H1 (cell line): Measurements from ENCODE around the gene STK39. TPM values are rescaled to one million over a fixed set of nuclear protein-coding genes. Genes with fewer than 3 reads are reported as not detected.

ENCODE experiments used
- CTCF ChIA-PET: fragments of 300-600 bp; sonication (Branson Sonifier 250); formaldehyde crosslinking; loops from one replicate; lab custom pipeline; 2021; ENCODE audit not compliant: partially characterized antibody; lab: Charles Lee
- POLR2A ChIA-PET: fragments of 300-600 bp; sonication (Branson Sonifier 250); formaldehyde crosslinking; loops from one replicate; lab custom pipeline; 2021; ENCODE audit warnings: inconsistent platforms; ENCODE audit not compliant: partially characterized antibody; lab: Charles Lee
- DNase-seq, 2 experiments: peaks; one replicate each; pipeline versions ENCODE4 v3.0.0 to v3.0.0-alpha.2; 2010 to 2022; ENCODE audit warnings: low spot score in 2 of 2, low read depth in 1 of 2, mixed read lengths in 1 of 2
- FAIRE-seq: peaks from 2 replicates; lab custom pipeline; 2011; peaks lifted over from hg19 to GRCh38; lab: Jason Lieb, UNC
- H2AFZ ChIP-seq: 2 replicates; pipeline ENCODE4 v1.8.1; 2012; ENCODE audit warnings: low read length, inconsistent platforms
- H2AK5ac ChIP-seq: 2 replicates; pipeline ENCODE4 v1.6.1; 2013; ENCODE audit warnings: low read depth, low read length
- H2BK120ac ChIP-seq: replicated peaks from 2 replicates; pipeline ENCODE3; 2013; ENCODE audit warnings: low read depth, low read length, inconsistent platforms
- H2BK12ac ChIP-seq: 2 replicates; pipeline ENCODE4 v1.6.1; 2013; ENCODE audit warnings: low read depth, low read length
- H2BK15ac ChIP-seq: 2 replicates; pipeline ENCODE4 v1.6.1; 2013; ENCODE audit warnings: low read length
- H2BK20ac ChIP-seq: 2 replicates; pipeline ENCODE4 v1.6.1; 2013; ENCODE audit warnings: low read length
- H2BK5ac ChIP-seq: 2 replicates; pipeline ENCODE4 v1.6.1; 2013; ENCODE audit warnings: low read depth, low read length
- H3K14ac ChIP-seq: 2 replicates; pipeline ENCODE4 v1.6.1; 2013; ENCODE audit warnings: inconsistent platforms; ENCODE audit not compliant: insufficient read length
- H3K18ac ChIP-seq: 2 replicates; pipeline ENCODE4 v1.6.1; 2013; ENCODE audit warnings: low read length; ENCODE audit errors: extremely low read depth
- H3K23ac ChIP-seq: 2 replicates; pipeline ENCODE4 v1.6.1; 2013; ENCODE audit warnings: inconsistent platforms; ENCODE audit not compliant: insufficient read length
- H3K23me2 ChIP-seq: 2 replicates; pipeline ENCODE4 v1.6.1; 2013; ENCODE audit warnings: low read depth, low read length
- H3K27ac ChIP-seq: 2 replicates; pipeline ENCODE4 v1.6.1; 2011; ENCODE audit warnings: low read depth, low read length, inconsistent platforms
- H3K27me3 ChIP-seq, 4 experiments: replicated peaks in 1 of 4; 1 replicate in 1 of 4; 2 replicates in 3 of 4; pipeline versions ENCODE4 v1.6.1 to v1.8.1; 2011 to 2013; ENCODE audit warnings: low read length in 3 of 4, mild to moderate bottlenecking in 3 of 4, inconsistent platforms in 2 of 4, mixed read lengths in 2 of 4, moderate library complexity in 1 of 4; ENCODE audit not compliant: control insufficient read depth in 3 of 4, insufficient read depth in 3 of 4; ENCODE audit errors: extremely low read depth in 1 of 4
- H3K36me3 ChIP-seq, 4 experiments: 2 replicates each; pipeline versions ENCODE4 v1.6.1 to v1.8.1; 2011 to 2013; ENCODE audit warnings: mild to moderate bottlenecking in 4 of 4, low read length in 3 of 4, moderate library complexity in 2 of 4, control low read depth in 1 of 4, inconsistent platforms in 1 of 4; ENCODE audit not compliant: insufficient read depth in 4 of 4, control insufficient read depth in 2 of 4
- H3K4ac ChIP-seq: replicated peaks from 2 replicates; pipeline ENCODE3; 2013; ENCODE audit warnings: low read length, low read depth, mixed read lengths, inconsistent platforms; ENCODE audit not compliant: insufficient read length
- H3K4me1 ChIP-seq, 4 experiments: replicated peaks in 1 of 4; 1 replicate in 1 of 4; 2 replicates in 3 of 4; pipeline versions ENCODE4 v1.6.1 to v1.8.1; 2011 to 2013; ENCODE audit warnings: low read length in 3 of 4, inconsistent platforms in 2 of 4, mixed read lengths in 1 of 4; ENCODE audit not compliant: insufficient read depth in 4 of 4, control insufficient read depth in 3 of 4
- H3K4me2 ChIP-seq, 2 experiments: 2 replicates each; pipeline versions ENCODE4 v1.6.1 to v1.8.1; 2011 to 2013; ENCODE audit warnings: low read depth in 2 of 2, low read length in 2 of 2, control low read depth in 1 of 2, inconsistent platforms in 1 of 2, mild to moderate bottlenecking in 1 of 2; ENCODE audit not compliant: insufficient read depth in 1 of 2
- H3K4me3 ChIP-seq, 4 experiments: fragments of 200-600, 300-600 bp in 1 of 4; sonication (generic), shearing (Covaris generic), sonication (Bioruptor Twin) in 1 of 4; 2 replicates each; pipeline versions ENCODE4 v1.5.1 to v1.8.1; 2011 to 2016; ENCODE audit warnings: low read length in 4 of 4, low read depth in 3 of 4, control low read depth in 2 of 4, inconsistent platforms in 2 of 4, mild to moderate bottlenecking in 2 of 4, mixed read lengths in 1 of 4, moderate library complexity in 1 of 4; ENCODE audit not compliant: insufficient read depth in 2 of 4; ENCODE audit errors: extremely low read depth in 1 of 4
- H3K56ac ChIP-seq: replicated peaks from 2 replicates; pipeline ENCODE3; 2013; ENCODE audit warnings: low read depth, mild to moderate bottlenecking, mixed read lengths, low read length, inconsistent platforms; ENCODE audit not compliant: insufficient read length
- H3K79me1 ChIP-seq: 2 replicates; pipeline ENCODE4 v1.6.1; 2013; ENCODE audit warnings: low read depth, low read length, control low read depth
- H3K79me2 ChIP-seq, 2 experiments: 2 replicates each; pipeline versions ENCODE4 v1.6.1 to v1.8.1; 2012 to 2013; ENCODE audit warnings: low read length in 2 of 2, mild to moderate bottlenecking in 2 of 2, inconsistent platforms in 1 of 2; ENCODE audit not compliant: insufficient read depth in 2 of 2, control insufficient read depth in 1 of 2
- H3K9ac ChIP-seq, 4 experiments: replicated peaks in 1 of 4; 1 replicate in 1 of 4; 2 replicates in 3 of 4; pipeline versions ENCODE4 v1.6.1 to v1.8.1; 2011 to 2013; ENCODE audit warnings: low read depth in 3 of 4, low read length in 3 of 4, control low read depth in 2 of 4, mild to moderate bottlenecking in 2 of 4, moderate library complexity in 2 of 4, inconsistent platforms in 1 of 4; ENCODE audit errors: extremely low read depth in 1 of 4
- H3K9me3 ChIP-seq, 2 experiments: 2 replicates each; pipeline versions ENCODE4 v1.6.1 to v1.8.1; 2012 to 2013; ENCODE audit warnings: mild to moderate bottlenecking in 2 of 2, moderate library complexity in 2 of 2, control low read depth in 1 of 2, inconsistent platforms in 1 of 2, low read depth in 1 of 2, low read length in 1 of 2, mixed read lengths in 1 of 2; ENCODE audit not compliant: insufficient read depth in 2 of 2
- H4K20me1 ChIP-seq, 2 experiments: replicated peaks in 1 of 2; 2 replicates each; pipeline versions ENCODE3 to v1.8.1; 2011 to 2013; ENCODE audit warnings: inconsistent platforms in 2 of 2, low read length in 2 of 2, mild to moderate bottlenecking in 1 of 2; ENCODE audit not compliant: insufficient read depth in 2 of 2, control insufficient read depth in 1 of 2
- H4K5ac ChIP-seq: 2 replicates; pipeline ENCODE4 v1.6.1; 2013; ENCODE audit warnings: low read length, low read depth, mixed read lengths, inconsistent platforms; ENCODE audit not compliant: insufficient read length
- H4K8ac ChIP-seq: 2 replicates; pipeline ENCODE4 v1.8.0; 2013; ENCODE audit warnings: mild to moderate bottlenecking, moderate library complexity, low read length, inconsistent platforms; ENCODE audit not compliant: insufficient read depth; ENCODE audit errors: extremely low read depth
- H4K91ac ChIP-seq: replicated peaks from 2 replicates; pipeline ENCODE3; 2013; ENCODE audit warnings: low read length, mixed read lengths, inconsistent platforms; ENCODE audit not compliant: insufficient read length
- CHD2 ChIP-seq: IDR thresholded peaks from 2 replicates; pipeline ENCODE4 v1.6.1; 2012; ENCODE audit warnings: low read length, improper control_type of control experiment
- POU5F1 ChIP-seq: IDR thresholded peaks from 2 replicates; pipeline ENCODE4 v1.6.1; 2011; ENCODE audit warnings: low read depth, mild to moderate bottlenecking, low read length, moderate library complexity
- SUZ12 ChIP-seq: fragments of 200-600 bp; sonication (generic); IDR thresholded peaks from 2 replicates; pipeline ENCODE4 v1.6.1; 2012; ENCODE audit warnings: mild to moderate bottlenecking, inconsistent platforms, low read length, moderate library complexity, mixed read lengths
- TCF12 ChIP-seq: IDR thresholded peaks from 2 replicates; pipeline ENCODE4 v1.6.1; 2011; ENCODE audit warnings: low read depth, mild to moderate bottlenecking, low read length
- WGBS, 2 experiments: shearing (Covaris generic) in 1 of 2; methylation state at CpG; one replicate each; pipeline versions ENCODE4 v1.1.6 to v1.1.7; 2013 to 2015; ENCODE audit warnings: low lambda C conversion rate in 2 of 2, mixed read lengths in 2 of 2, inconsistent platforms in 1 of 2, low coverage in 1 of 2, missing lambda C conversion rate in 1 of 2; ENCODE audit not compliant: insufficient replicate concordance in 2 of 2, insufficient coverage in 1 of 2, insufficient read length in 1 of 2; ENCODE audit errors: extremely low coverage in 1 of 2, missing lambda C conversion rate in 1 of 2; 5-methylcytosine and 5-hydroxymethylcytosine counted together
- polyA plus RNA-seq, 7 experiments: library from polyadenylated mRNA; depleted of rRNA in 3 of 7; stranded (reverse) in 5 of 7; unstranded in 2 of 7; fragments of >200 nt in 5 of 7; fragments of 200-250 nt in 2 of 7; gene quantifications; 1 replicate in 5 of 7; 2 replicates in 1 of 7; 4 replicates in 1 of 7; pipeline versions ENCODE4 v1.2.1 to v1.2.3, GENCODE V29; 2011 to 2013; ENCODE audit warnings: missing spikeins in 2 of 7, mixed read lengths in 2 of 7
- total RNA-seq: library from RNA; stranded (reverse); fragmentation: NEBNext Ultra II Directional; extraction: Animal tissue kit (Norgen Biotek cat#: 25700); gene quantifications from 2 replicates; pipeline ENCODE4 v1.2.1, GENCODE V29; 2021

The STK39 gene
- total and polyA plus RNA-seq, 2 of the 8 experiments (the other 6 are each of a cell fraction or from before 2014, with no cell fraction given), result 13.7 to 23.8 TPM

DNA sequence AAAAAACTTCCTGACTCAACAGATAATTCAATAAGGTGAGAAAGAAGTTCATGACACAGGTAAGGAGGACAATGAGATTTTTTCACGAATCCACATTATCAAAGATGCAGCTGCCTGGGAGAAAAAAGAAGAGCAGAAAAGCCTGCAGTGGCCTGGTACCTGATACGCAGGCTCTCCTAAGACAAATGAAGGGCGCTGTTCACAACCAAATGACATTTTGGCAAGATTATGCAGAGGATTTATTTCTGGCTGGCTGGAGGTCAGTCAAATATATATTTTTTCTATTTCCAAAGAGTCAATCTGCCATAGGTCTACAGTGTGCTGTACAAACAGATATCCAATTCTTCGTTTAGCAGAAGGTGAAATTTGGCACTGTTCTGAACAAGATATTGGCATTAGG is 257.3 kb downstream of the STK39 start:
- Histone ChIP-seq H2BK5ac (no peak overlapping the region), H4K91ac (no peak overlapping the region), H3K4me1 (peaks cover 0 to 7% (median 3%) of the 10 kb centered on the region in 4 experiments; a peak in 3 of 7 replicates), H2BK120ac (no peak overlapping the region), H4K20me1 (no peaks in the 10 kb centered on the region), H4K8ac (no peak overlapping the region), H2BK12ac (no peak overlapping the region), H2AK5ac (no peak overlapping the region), H3K36me3 (no peaks in the 10 kb centered on the region), H3K4ac (no peak overlapping the region), H3K27ac (no peak overlapping the region), H3K23me2 (no peaks in the 10 kb centered on the region), H3K4me3 (no peak overlapping the region), H3K23ac (no peak overlapping the region), H2AFZ (no peak overlapping the region), H3K18ac (no peak overlapping the region), H3K56ac (no peak overlapping the region), H2BK20ac (no peak overlapping the region), H4K5ac (no peak overlapping the region), H3K27me3 (peaks cover 0 to 1% (median 0%) of the 10 kb centered on the region in 4 experiments; a peak in 1 of 7 replicates), H3K14ac (no peak overlapping the region), H3K4me2 (no peak overlapping the region), H3K9me3 (no peaks in the 10 kb centered on the region), H3K79me1 (no peaks in the 10 kb centered on the region; the same call in 1 of the 2 replicates), H3K79me2 (no peaks in the 10 kb centered on the region), H3K9ac (no peak overlapping the region), H2BK15ac (no peak overlapping the region)
- no peak for DNase-seq
- TF ChIP-seq SUZ12 (no peak), POU5F1 (no peak), CHD2 (no peak), TCF12 (no peak)
- FAIRE-seq, result no peak
- POLR2A ChIA-PET, result no interaction called here
- CTCF ChIA-PET, result interaction anchor here (1.2 to 2.0 kb wide), 4 partner anchors 8 to 37 kb away, joined by 3 to 5 read pairs (median 4); no protein-coding TSS in a partner anchor
- 90% methylated on average over 4 of the region's 4 CpGs; no CpG with 5 or more reads in 1 of the 2 experiments for WGBS, 2 experiments
